HCT116 (cell line): Measurements from ENCODE around the gene FA2H. TPM values are rescaled to one million over a fixed set of nuclear protein-coding genes. Genes with fewer than 3 reads are reported as not detected.

Experiments
- ATAC-seq: fragments of 200-7000 bp; cut with Tn5 transposase; 2 replicates; pipeline ENCODE4 v1.9.1; 2020; ENCODE audit warnings: mild to moderate bottlenecking, moderate library complexity
- BruUV-seq: library from RNA; stranded (reverse); fragments of 400-500 nt; replicated peaks from 2 replicates; lab custom pipeline; 2021; lab: Mats Ljungman, UMichigan
- CTCF ChIA-PET: fragments of 300-600 bp; sonication (Branson Sonifier 250); formaldehyde crosslinking; loops from one replicate; lab custom pipeline; 2021; ENCODE audit warnings: antibody characterized with exemption; lab: Charles Lee
- POLR2A ChIA-PET: fragments of 300-600, 350-600 bp; sonication (Branson Sonifier 250); formaldehyde crosslinking; loops from one replicate; lab custom pipeline; 2021; ENCODE audit warnings: antibody characterized with exemption; lab: Charles Lee
- RAD21 ChIA-PET, 2 experiments: fragments of 300-600 bp; sonication (Branson Sonifier 250); formaldehyde crosslinking; loops; one replicate each; lab custom pipeline; 2023; ENCODE audit warnings: low total read pairs in 2 of 2; ENCODE audit not compliant: uncharacterized antibody in 2 of 2, unreplicated experiment in 2 of 2, low non-redundant PET in 1 of 2; lab: Charles Lee
- DNase-seq: peaks from one replicate; pipeline ENCODE4 v3.0.0-alpha.2; 2010; ENCODE audit warnings: low read depth, low spot score
- H2AFZ ChIP-seq: fragments of 200-600 bp; shearing (Covaris generic), sonication (generic); 2 replicates; pipeline ENCODE4 v1.6.1; 2017; ENCODE audit warnings: low read depth, mixed run types, mixed read lengths, antibody characterized with exemption, low read length; ENCODE audit not compliant: poor library complexity, severe bottlenecking
- H3K27ac ChIP-seq: 2 replicates; pipeline ENCODE4 v1.5.1; 2012; ENCODE audit warnings: low read depth, low read length
- H3K27me3 ChIP-seq: fragments of 200-600 bp; sonication (generic); 2 replicates; pipeline ENCODE4 v1.6.1; 2016; ENCODE audit warnings: mixed run types, low read length, mixed read lengths; ENCODE audit not compliant: insufficient read depth
- H3K36me3 ChIP-seq, 2 experiments: fragments of 200-500 bp in 1 of 2; fragments of 200-600 bp in 1 of 2; sonication (Bioruptor generic) in 1 of 2; sonication (generic) in 1 of 2; 2 replicates each; pipeline versions ENCODE4 v1.5.1 to v1.6.1; 2014 to 2016; ENCODE audit warnings: low read length in 2 of 2, inconsistent platforms in 1 of 2, mixed read lengths in 1 of 2, mixed run types in 1 of 2; ENCODE audit not compliant: insufficient read depth in 2 of 2, control insufficient read depth in 1 of 2
- H3K4me1 ChIP-seq, 2 experiments: fragments of 200-600 bp in 1 of 2; sonication (generic) in 1 of 2; 2 replicates each; pipeline versions ENCODE4 v1.5.1 to v1.6.1; 2012 to 2017; ENCODE audit warnings: low read length in 2 of 2, inconsistent platforms in 1 of 2, mild to moderate bottlenecking in 1 of 2, mixed read lengths in 1 of 2, mixed run types in 1 of 2, moderate library complexity in 1 of 2; ENCODE audit not compliant: insufficient read depth in 2 of 2, control insufficient read depth in 1 of 2
- H3K4me2 ChIP-seq: fragments of 200-600 bp; sonication (generic); 2 replicates; pipeline ENCODE4 v1.6.1; 2017; ENCODE audit warnings: mixed run types, low read length, mixed read lengths
- H3K4me3 ChIP-seq, 2 experiments: fragments of 200-600 bp in 1 of 2; sonication (generic) in 1 of 2; replicated peaks in 1 of 2; 2 replicates each; pipeline ENCODE4 v1.5.1; 2011 to 2016; ENCODE audit warnings: low read length in 2 of 2, control low read depth in 1 of 2, low read depth in 1 of 2, mild to moderate bottlenecking in 1 of 2, mixed read lengths in 1 of 2, mixed run types in 1 of 2
- H3K79me2 ChIP-seq: fragments of 200-600 bp; sonication (generic); 2 replicates; pipeline ENCODE4 v1.6.1; 2017; ENCODE audit warnings: mild to moderate bottlenecking, mixed run types, low read length, moderate library complexity, mixed read lengths; ENCODE audit not compliant: insufficient read depth
- H3K9ac ChIP-seq: fragments of 200-600 bp; sonication (generic); 2 replicates; pipeline ENCODE4 v1.6.1; 2016; ENCODE audit warnings: low read length, mixed read lengths
- H3K9me2 ChIP-seq: fragments of 200-600 bp; sonication (generic), shearing (Covaris generic); 2 replicates; pipeline ENCODE4 v1.6.1; 2017; ENCODE audit warnings: mixed run types, mild to moderate bottlenecking, moderate library complexity; ENCODE audit not compliant: insufficient read depth
- H3K9me3 ChIP-seq, 2 experiments: fragments of 200-500 bp in 1 of 2; fragments of 200-600 bp in 1 of 2; sonication (Bioruptor generic) in 1 of 2; sonication (generic) in 1 of 2; 2 replicates each; pipeline ENCODE4 v1.6.1; 2014 to 2017; ENCODE audit warnings: low read length in 2 of 2, mixed read lengths in 2 of 2, inconsistent platforms in 1 of 2, low read depth in 1 of 2, mild to moderate bottlenecking in 1 of 2, mixed run types in 1 of 2, moderate library complexity in 1 of 2; ENCODE audit not compliant: control insufficient read depth in 1 of 2, insufficient read depth in 1 of 2
- H4K20me1 ChIP-seq: fragments of 200-600 bp; sonication (generic), shearing (Covaris generic); 2 replicates; pipeline ENCODE4 v1.6.1; 2017; ENCODE audit warnings: mixed run types, mild to moderate bottlenecking, moderate library complexity; ENCODE audit not compliant: insufficient read depth
- ATF3 ChIP-seq: IDR thresholded peaks from 2 replicates; pipeline ENCODE4 v1.6.1; 2012
- CBX3 ChIP-seq: IDR thresholded peaks from 2 replicates; pipeline ENCODE4 v1.6.1; 2012; ENCODE audit warnings: low read depth
- CEBPB ChIP-seq: IDR thresholded peaks from 2 replicates; pipeline ENCODE4 v1.6.1; 2012; ENCODE audit warnings: low read depth
- EGR1 ChIP-seq: IDR thresholded peaks from 2 replicates; pipeline ENCODE4 v1.6.1; 2012; ENCODE audit warnings: low read depth
- EZH2 ChIP-seq: fragments of 200-600 bp; sonication (generic); IDR thresholded peaks from 2 replicates; pipeline ENCODE4 v1.6.1; 2017; ENCODE audit warnings: antibody characterized with exemption, mixed run types
- EZH2phosphoT487 ChIP-seq: fragments of 200-600 bp; IDR thresholded peaks from 2 replicates; pipeline ENCODE4 v1.6.1; 2018; ENCODE audit warnings: antibody characterized with exemption, borderline replicate concordance
- FOSL1 ChIP-seq: IDR thresholded peaks from 2 replicates; pipeline ENCODE4 v1.6.1; 2012; ENCODE audit warnings: low read depth
- POLR2A ChIP-seq: IDR thresholded peaks from 2 replicates; pipeline ENCODE4 v1.7.0; 2011; ENCODE audit warnings: borderline replicate concordance; ENCODE audit not compliant: insufficient read depth, insufficient read length; ENCODE audit errors: extremely low read depth
- POLR2AphosphoS5 ChIP-seq: IDR thresholded peaks from 2 replicates; pipeline ENCODE4 v1.6.1; 2011; ENCODE audit warnings: mild to moderate bottlenecking, low read depth, low read length, moderate library complexity
- RAD21 ChIP-seq: IDR thresholded peaks from 2 replicates; pipeline ENCODE4 v1.6.1; 2012; ENCODE audit warnings: low read depth, mild to moderate bottlenecking
- REST ChIP-seq: IDR thresholded peaks from 2 replicates; pipeline ENCODE4 v1.6.1; 2012; ENCODE audit warnings: low read depth
- SIN3A ChIP-seq: IDR thresholded peaks from 2 replicates; pipeline ENCODE4 v1.6.1; 2012; ENCODE audit warnings: low read depth
- SP1 ChIP-seq: IDR thresholded peaks from 2 replicates; pipeline ENCODE4 v1.6.1; 2012; ENCODE audit warnings: low read depth
- SRF ChIP-seq: IDR thresholded peaks from 2 replicates; pipeline ENCODE4 v1.6.1; 2012; ENCODE audit warnings: low read depth
- TCF7L2 ChIP-seq: IDR thresholded peaks from 2 replicates; pipeline ENCODE4 v1.7.0; 2011; ENCODE audit warnings: borderline replicate concordance, inconsistent platforms; ENCODE audit not compliant: insufficient read depth, insufficient read length; ENCODE audit errors: extremely low read depth
- YY1 ChIP-seq: IDR thresholded peaks from 2 replicates; pipeline ENCODE4 v1.6.1; 2011; ENCODE audit warnings: low read length, low read depth, moderate library complexity, mild to moderate bottlenecking; ENCODE audit not compliant: insufficient replicate concordance; ENCODE audit errors: extremely low read depth
- ZBTB33 ChIP-seq: IDR thresholded peaks from 2 replicates; pipeline ENCODE4 v1.6.1; 2011; ENCODE audit warnings: mild to moderate bottlenecking, low read length, moderate library complexity; ENCODE audit not compliant: insufficient replicate concordance; ENCODE audit errors: extremely low read depth
- ZFX ChIP-seq: fragments of 450-650 bp; IDR thresholded peaks from 2 replicates; pipeline ENCODE4 v1.6.1; 2017
- intact Hi-C: fragments of 100-400 bp; cut with micrococcal nuclease; formaldehyde crosslinking; loops from 2 replicates; pipeline ENCODE4 v1.10.0; 2022
- total RNA-seq: library from RNA; stranded (reverse); gene quantifications from one replicate; pipeline ENCODE4 v1.2.1, GENCODE V29; 2021; ENCODE audit not compliant: unreplicated experiment
- TF ChIP-seq, protein P1 (sequence below): IDR thresholded peaks from 2 replicates; pipeline ENCODE4 v1.6.1; 2012
- TF ChIP-seq, protein P2 (sequence below), 3 experiments: fragments of 200-600 bp in 1 of 3; sonication (generic) in 1 of 3; IDR thresholded peaks in 2 of 3; conservative IDR thresholded peaks in 1 of 3; 2 replicates each; pipeline ENCODE4 v1.5.1; 2012 to 2017; ENCODE audit warnings: low read depth in 2 of 3, low read length in 2 of 3, antibody characterized with exemption in 1 of 3, borderline replicate concordance in 1 of 3, control low read depth in 1 of 3, mild to moderate bottlenecking in 1 of 3, mixed read lengths in 1 of 3, mixed run types in 1 of 3, moderate library complexity in 1 of 3; ENCODE audit not compliant: insufficient read depth in 1 of 3

Gene FA2H
- total RNA-seq, 1 experiment from 2014 or later: 11.1 TPM

DNA sequence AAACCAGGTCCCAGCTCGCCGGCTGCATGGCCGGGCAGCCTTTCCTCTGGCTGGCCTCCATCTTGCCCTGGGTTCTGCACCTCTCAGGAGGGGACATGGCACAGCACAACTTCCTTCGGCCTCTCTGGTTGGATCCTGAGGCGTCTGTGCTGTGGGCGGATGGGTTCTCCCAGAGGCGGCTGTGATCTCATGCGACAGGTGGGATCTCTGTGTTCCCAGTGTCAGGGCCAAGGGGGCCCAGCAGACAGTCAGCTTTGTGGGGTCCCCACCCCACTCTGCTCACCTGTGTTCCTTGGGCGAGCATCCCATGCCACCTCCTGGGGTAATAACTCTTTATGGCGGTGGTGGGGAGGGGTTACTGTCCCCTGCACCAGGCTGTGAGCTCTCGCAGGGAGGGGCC, 35.8 kb downstream of the FA2H start:
- intact Hi-C loops: no loop called here
- no peaks in the 10 kb centered on the region for H3K9me3 ChIP-seq
- CTCF ChIA-PET: interaction anchor here (1.2 to 2.3 kb wide), 2 partner anchors 12 to 124 kb away, joined by 4 to 7 read pairs; no protein-coding TSS in a partner anchor
- no TSS peak for BruUV-seq
- peak overlapping the region; percentile 7; the same call in 1 of the 2 replicates for H3K9ac ChIP-seq
- DNase-seq: no peak
- no peaks in the 10 kb centered on the region for H3K79me2 ChIP-seq
- H3K36me3 ChIP-seq: no peaks in the 10 kb centered on the region
- no peaks in the 10 kb centered on the region for H3K27me3 ChIP-seq
- peaks cover 51 to 68% of the 10 kb centered on the region in 2 experiments for H3K4me1 ChIP-seq
- no peaks in the 10 kb centered on the region for H4K20me1 ChIP-seq
- H2AFZ ChIP-seq: no peak overlapping the region
- RAD21 ChIA-PET: no interaction called here
- POLR2A ChIA-PET: interaction anchor here (1.1 to 1.7 kb wide), 3 partner anchors 9 to 38 kb away, joined by 3 to 6 read pairs (median 4); partner anchors contain the start of gene MLKL
- no peak for TF ChIP-seq EZH2
- no peak for TF ChIP-seq POLR2A
- TF ChIP-seq SP1: no peak
- TF ChIP-seq ATF3: no peak
- no peak for TF ChIP-seq CEBPB
- no peak for TF ChIP-seq CBX3
- TF ChIP-seq ZFX: no peak
- no peak for TF ChIP-seq SIN3A
- TF ChIP-seq FOSL1: no peak
- no peak for TF ChIP-seq ZBTB33
- TF ChIP-seq, protein P1, sequence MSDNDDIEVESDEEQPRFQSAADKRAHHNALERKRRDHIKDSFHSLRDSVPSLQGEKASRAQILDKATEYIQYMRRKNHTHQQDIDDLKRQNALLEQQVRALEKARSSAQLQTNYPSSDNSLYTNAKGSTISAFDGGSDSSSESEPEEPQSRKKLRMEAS: no peak
- TF ChIP-seq SRF: no peak
- no peak for TF ChIP-seq YY1
- TF ChIP-seq, protein P2, sequence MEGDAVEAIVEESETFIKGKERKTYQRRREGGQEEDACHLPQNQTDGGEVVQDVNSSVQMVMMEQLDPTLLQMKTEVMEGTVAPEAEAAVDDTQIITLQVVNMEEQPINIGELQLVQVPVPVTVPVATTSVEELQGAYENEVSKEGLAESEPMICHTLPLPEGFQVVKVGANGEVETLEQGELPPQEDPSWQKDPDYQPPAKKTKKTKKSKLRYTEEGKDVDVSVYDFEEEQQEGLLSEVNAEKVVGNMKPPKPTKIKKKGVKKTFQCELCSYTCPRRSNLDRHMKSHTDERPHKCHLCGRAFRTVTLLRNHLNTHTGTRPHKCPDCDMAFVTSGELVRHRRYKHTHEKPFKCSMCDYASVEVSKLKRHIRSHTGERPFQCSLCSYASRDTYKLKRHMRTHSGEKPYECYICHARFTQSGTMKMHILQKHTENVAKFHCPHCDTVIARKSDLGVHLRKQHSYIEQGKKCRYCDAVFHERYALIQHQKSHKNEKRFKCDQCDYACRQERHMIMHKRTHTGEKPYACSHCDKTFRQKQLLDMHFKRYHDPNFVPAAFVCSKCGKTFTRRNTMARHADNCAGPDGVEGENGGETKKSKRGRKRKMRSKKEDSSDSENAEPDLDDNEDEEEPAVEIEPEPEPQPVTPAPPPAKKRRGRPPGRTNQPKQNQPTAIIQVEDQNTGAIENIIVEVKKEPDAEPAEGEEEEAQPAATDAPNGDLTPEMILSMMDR (IDR thresholded peaks at IDR 0.05 in 2 of 3, conservative IDR thresholded peaks at IDR 0.05 in 1 of 3; ENCODE audit: borderline replicate concordance in 1 of 3, insufficient read depth in 1 of 3, low read depth in 2 of 3, low read length in 2 of 3): no peak
- no peak for TF ChIP-seq TCF7L2
- no peak for TF ChIP-seq EGR1
- no peak for TF ChIP-seq REST
- no peak for TF ChIP-seq EZH2phosphoT487
- no peak for TF ChIP-seq RAD21
- no peak for TF ChIP-seq POLR2AphosphoS5
- H3K9me2 ChIP-seq: no peaks in the 10 kb centered on the region
- H3K4me2 ChIP-seq: peak overlapping the region; percentile 68
- H3K4me3 ChIP-seq: no peak overlapping the region
- no peak for ATAC-seq
- no peak overlapping the region; the same call in 1 of the 2 replicates for H3K27ac ChIP-seq
